Stimulated activated CD8-positive, alpha-beta memory T cell treated with anti-CD3 and anti-CD28 coated beads, Interleukin-4, amount 100 ng/mL, for 4 hours (primary cell): ENCODE data around the gene VPS51.

Source experiments
- DNase-seq, 2 donors: peaks; one replicate each; pipeline ENCODE4 v3.0.0-alpha.2; 2020; ENCODE audit warnings: low read depth in 2 of 2, low spot score in 1 of 2

VPS51 gene

DNA sequence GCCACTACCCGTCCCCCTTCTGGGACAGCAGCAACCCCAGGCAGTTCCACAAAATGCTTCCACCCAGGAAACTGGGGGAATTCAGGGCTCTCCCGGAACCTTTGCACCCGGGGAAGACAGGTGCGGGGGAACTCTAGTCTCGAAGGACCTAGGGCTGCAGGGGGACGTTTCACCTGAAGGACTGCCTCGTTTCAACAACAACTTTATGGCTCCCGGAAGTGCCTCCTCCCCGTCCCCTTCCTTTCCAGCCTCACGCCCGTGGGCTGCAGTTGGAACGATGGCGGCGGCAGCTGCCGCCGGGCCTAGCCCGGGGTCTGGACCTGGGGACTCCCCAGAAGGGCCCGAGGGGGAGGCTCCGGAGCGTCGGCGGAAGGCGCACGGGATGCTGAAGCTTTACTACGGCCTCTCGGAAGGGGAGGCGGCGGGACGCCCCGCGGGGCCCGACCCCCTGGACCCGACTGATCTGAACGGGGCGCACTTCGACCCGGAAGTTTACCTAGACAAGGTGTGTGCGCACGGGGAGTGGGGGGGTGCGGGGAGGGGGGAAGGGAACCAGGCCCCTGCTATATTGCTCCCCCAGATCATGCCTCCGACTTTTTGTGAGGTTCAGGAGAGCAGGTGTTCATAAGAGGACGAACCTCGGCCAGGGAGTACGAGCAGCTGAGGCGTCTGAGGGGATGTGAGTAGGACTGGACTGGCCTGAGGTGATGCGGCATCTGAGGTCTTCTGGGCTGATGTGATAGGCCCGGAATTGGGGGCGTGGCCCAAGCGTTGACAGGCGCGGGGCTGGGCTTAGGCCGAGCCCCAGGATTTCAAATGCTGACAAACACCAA lies at the start of gene VPS51:
TSS of gene VPS51 (plus strand) at position 241 of the 833 bp plus-strand sequence. CDS start at position 278, 37 bp downstream.
- peak; percentile 66 for DNase-seq

DNA sequence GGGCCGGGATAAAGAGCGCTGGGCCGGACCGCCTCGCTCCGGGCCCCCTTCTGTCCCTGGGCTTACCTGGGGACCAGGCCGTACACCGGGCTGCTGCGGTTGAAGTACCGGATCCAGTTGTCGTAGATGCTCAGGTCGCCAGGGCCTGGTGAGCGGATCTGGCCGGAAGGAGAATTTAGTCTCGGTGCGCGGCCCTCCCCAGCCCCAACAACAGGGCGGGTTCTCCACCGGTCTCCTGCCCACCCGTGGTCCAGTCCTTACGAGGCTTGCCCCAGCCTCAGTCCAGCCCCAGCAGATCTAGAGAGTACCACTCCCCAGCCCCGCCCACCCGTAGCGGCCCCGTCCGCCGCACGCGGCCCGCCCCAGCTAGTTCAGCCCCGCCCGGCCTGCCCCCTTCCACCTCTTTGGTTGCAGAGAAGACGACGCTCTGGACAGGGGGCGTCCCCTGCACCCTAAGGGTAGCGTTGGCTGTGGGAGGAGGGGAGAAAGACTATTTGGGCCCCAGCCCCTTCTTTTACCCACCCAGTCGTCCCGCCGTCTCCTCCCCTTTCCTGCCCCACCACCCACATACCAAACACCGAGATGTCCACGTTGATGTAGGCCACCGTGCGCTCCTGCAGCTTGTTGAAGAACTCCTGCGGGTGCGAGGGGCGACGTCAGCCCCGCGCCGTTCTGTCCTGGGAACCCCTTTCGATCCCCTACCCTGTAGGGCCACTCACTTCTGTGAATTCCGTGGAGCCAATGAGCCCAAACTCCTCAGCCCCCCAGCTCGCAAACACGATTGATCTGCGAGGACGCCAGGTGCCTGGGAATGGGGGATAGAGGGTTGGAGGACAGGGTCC lies 48.2 kb upstream of the VPS51 start:
- DNase-seq: no peak

DNA sequence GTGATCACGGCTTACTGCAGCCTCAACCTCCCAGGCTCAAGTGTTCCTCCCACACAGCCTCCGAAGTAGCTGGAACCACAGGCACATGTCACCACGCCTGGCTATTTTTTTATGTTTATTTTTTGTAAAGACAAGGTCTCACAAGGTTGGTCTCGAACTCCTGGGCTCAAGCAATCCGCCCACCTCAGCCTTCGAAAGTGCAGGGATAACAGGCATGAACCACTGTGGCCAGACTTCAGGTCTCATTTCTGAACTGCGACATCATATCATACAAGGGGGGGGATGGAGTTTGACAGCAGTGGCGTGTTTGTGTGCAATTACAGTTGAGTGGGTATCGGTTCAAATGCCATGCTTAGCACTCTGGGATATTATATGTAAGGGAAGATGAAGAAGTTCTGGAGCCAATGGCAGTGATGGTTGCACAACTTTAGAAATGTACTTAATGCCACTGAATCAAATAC lies 44.6 kb upstream of the VPS51 start:
- DNase-seq: no peak

DNA sequence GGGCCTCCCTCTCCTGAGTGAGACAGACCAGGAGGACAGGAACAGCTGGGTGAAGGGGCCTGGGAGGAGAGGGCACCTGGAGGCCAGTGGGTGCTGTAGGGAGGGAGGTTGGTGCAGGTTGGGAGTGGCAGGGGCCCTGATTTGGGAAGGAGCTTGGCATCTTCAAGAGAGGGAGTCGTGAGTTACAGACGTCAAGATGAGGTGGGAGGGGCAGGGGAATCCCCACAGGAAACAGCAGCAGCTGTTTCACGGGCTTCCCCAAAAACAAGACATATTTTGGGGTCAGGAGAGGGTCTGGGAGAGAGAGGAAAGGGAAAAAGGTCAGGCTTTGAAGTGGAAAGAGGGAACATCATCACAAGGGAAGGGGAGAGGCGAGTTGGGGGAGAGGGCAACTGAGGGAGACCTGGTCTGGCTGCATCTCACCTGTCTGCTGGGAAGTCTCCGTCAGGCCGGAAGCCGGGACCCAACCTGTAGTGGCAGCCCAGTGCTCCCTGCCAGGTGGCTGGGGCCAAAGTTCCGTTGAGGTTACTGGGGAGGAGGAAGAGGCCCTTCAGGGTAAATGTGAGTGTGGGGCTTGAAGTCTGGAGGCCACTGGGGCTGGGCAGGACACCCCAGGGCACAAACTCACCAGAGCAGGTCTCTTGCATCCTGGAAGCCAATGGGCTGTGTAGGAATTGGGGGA lies 42.0 kb upstream of the VPS51 start:
- DNase-seq: no peak

DNA sequence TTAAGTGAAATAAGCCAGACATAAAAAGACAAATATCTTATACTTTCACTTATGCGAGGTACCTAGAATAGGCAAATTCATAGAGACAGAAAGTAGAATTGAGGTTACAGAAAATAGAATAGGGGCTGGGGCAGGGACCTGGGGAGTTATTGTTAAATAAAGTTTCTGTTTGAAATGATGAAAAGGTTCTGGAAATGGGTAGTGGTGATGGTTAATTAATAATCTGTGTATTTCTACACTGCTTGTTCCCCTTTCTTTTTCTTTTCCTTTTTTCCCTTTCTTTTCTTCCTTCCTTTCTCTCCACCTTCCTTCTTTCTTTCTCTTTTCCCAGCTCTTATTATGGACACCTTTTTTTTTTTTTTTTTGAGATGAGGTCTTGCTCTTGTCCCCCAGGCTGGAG lies 40.5 kb upstream of the VPS51 start:
- DNase-seq: no peak

DNA sequence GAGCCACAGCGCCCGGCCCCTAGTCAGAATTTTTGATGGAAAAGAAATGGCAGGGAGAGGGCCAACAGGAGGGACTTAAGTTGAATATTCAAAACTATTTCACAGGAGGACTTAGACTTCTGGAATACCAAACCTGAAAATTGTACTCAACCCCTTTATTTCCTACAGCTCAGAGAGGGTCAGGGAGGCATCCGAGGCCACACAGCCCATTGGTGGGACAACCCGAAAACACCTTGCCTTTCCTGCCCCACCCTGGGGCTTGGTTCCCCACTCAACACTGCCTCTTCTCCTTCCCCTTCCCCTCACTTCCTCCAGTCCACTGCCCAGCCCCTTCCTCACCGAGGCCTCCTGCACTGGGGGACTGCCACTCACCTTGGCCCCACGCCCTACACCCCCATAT lies 39.0 kb upstream of the VPS51 start:
- no peak for DNase-seq

DNA sequence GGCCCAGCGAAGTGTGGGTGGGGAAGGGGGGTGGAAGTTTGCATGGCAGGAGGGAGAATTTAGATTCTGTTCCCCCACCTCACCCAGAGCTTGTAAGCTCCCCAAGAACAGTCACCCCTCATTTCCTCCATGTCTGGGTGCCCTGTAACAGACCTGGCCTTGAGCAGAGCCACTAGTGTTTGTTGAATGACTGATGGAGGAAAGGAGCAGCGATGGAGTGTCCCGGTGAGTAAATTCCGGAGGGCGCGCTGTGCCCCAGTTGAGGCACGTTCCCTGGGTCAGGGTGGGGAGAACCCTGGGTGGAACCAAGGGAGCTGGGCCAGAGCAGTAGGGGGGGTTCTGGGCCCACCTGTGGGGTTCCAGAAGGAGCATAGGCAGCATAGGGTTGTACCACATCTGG lies 38.5 kb upstream of the VPS51 start:
- no peak for DNase-seq

DNA sequence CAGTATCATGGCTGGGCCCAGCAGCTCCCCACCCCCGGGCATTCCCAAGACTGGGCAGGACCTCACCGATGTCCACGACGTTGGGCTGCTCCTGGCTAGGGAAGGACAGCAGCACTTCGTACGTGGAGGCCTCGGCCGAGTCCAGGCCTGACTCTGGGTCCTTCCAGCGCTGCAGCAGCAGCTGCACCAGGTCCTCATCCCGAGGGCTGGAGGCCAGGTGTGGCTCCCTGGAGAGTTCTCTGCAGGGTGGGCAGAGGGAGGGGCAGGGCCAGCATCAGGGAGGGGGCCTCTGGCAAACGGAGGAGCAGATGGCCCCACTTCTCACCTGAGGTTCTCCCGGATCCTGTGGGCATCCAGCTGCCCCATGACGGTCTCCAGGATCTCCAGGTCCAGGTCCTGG lies 38.0 kb upstream of the VPS51 start:
- DNase-seq: no peak

DNA sequence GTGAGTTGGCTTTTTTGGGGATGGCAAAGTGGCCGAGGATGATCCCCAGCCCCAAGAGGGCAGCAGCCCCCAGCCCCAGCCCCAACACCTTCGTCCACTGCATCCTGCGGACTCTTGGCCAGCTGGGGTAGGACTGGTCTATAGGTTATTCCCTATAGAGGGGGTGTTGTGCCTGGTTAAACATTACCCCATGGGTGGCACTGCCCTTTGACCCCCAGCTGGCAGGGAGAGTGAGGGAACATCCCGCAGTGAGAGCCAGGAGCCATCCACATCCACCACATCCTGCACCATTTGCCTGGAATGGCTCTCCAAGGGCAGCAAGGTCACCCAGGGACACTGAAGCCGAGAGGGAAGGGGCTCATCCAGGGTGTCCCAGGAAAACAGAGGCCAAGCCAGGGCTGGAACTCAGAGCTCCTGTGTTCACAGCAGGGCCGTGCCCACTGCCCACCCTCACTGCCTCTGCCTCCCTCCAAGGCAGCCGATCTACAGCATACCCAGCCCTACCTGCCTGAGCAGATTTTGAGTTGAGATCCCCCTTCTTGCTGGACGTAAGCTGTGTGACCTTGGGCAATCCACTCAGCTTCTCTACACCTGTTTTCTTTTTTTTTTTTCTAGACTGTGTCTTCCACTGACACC lies 37.5 kb upstream of the VPS51 start, which contains the start of gene NAALADL1:
TSS of gene NAALADL1 (minus strand) at position 135 of the 636 bp plus-strand sequence. CDS start at position 103, 32 bp downstream.
- no peak for DNase-seq

DNA sequence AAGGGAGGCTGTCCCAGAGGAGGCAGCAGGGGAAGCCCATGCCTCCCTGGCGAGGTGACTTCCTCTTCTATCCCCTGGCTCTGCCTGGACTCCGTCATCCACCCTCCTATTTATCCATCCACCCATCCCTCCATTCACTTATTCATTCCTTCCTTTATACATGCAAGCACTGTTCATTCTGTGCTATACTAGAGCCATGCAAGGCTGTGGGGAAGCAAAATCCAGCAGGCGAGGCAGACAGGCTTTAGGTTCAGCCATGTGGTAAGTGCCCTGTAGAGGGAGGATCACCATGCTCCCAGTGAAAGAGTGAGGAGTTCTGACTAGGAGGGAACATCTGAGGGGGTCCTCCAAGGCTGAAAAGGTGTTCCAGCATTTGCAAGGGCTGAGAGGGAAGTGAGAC lies 36.5 kb upstream of the VPS51 start:
- no peak for DNase-seq

DNA sequence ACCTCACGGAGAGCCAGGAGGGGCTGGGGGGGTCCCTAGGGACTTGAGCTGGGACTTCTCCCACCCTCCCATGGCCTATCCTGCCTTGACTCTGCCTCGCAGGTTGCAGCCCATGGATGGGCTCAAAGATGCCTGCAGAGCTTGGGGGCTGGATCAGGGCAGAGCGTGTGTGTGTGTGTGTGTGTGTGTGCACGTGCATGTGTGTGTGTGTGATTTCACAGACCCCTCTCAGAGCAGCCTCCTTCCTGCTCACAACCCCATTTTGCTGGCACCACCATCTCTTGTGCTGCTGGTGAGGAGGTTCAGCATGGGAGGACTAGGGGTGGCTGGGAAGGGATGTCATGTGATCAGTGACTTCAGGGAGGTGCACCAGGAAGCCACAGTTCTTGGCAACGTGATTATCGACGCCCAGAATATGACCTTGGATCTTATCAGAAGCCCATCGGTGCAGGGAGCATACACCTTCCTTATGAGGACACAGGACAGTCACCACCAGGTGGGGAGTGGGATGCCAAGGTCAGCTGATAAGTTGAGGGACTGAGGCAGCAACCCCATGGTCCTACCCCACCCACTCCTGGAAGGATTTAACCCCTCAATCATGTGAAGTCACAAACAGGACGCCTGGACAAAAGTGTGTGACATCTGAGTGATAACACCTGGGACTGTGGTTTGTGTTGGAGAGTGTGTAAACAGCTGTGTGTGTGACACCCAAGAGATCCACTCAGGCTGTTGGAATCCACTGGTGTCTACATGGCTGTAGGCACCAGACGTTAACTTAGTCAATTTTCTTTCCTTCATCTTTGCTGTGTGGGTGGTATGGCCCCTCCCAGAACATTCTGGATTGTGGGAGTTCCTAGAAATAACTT lies 35.8 kb upstream of the VPS51 start:
- DNase-seq: no peak

DNA sequence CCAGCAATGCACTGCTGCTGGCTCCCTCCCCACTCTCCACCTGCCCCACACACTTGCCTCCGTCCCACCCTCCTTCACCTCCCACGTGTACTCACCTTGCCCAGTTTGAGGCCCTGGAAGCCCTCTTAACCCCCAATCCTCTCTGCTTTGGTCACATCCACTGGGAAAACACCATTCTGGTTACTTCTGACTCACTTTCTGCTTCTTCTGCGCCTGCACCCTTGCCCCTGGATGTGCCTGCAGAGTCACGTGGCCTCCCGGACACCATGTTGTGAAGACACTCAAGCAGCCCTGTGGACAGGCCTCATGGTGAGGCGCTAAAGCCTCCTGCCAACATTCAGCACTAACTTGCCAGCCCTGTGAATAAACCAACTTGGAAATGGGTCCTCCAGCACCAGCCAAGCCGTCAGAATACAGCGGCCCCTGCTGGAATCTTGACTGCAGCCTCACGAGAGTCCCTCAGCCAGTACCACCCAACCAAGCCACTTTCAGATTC lies 35.1 kb upstream of the VPS51 start:
- DNase-seq: no peak

DNA sequence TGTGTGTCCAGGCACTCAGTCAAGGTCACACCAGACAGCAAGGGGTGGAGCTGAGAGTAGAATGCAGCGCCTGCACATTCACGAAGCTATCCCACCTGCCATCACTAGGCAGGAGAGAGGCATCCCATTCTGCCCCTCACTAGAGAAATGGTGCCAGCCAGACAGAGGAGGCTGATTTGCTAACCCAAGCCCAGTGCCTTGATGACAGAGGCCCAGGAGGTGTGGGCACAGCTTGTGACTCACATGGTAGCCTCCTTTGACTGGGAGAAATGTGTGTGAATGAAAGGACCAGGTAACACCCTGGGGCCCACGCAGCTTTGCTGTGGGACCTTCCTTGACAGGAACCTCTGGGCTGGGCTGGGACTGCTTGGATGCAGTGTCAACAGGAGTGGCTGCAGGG lies 32.5 kb upstream of the VPS51 start:
- DNase-seq: no peak

DNA sequence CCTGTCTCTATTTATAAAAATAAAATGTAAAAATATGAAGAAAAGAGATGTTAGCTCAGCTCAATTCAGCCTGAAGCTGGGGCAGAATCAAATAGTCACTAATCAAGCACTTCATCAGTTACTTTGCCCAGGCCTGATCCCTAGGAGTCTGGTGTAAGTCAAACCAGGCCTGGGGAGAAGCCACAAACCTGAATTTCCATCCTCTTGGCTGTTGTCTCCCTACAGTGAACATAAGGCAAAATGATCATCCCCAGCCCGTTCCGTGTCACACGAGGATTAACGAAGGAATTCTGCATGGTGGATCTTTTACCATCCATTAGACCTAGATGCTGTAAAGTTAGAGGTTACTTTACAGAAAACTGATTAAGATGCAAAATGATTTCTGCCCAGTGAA lies 31.2 kb upstream of the VPS51 start:
- no peak for DNase-seq

DNA sequence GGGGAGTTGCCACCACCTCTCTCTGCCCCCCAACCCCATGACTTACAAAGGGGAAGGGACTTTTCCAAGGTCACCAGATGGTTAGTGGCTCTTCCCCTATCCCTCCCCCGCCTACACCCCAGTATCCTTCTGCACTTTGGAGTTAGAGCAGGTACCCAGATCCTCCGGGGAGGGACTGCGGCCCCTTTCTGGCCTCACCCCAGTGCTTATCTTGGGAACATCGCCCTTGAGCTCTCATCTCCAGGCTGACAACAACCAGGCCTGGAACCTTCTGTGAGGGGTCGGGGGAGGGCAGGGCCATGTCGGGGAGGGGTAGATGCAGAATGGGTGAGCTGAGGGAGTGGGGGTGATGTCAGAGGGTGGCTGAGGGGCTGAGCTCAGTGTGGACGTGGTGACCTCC lies 30.2 kb upstream of the VPS51 start:
- DNase-seq: no peak

DNA sequence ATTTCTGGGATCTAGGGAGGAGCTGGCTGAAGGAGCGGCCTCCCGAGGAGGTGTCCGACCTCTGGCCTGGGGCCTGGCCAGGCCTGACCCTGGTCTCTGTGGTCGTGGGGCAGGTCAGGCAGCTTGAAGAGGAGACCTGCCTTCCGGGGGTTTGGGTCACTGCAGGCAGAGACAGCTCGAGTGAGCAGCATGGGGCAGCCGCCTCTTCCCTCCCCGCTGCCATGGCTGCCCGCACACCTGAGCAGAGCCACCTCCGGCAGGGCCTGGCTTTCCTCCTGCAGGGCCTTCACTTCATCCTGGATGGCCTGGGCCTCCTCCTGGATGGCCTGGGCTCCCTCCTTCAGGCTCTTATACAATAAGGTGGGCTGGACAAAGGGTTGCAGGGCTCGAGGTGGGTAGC lies 29.7 kb upstream of the VPS51 start:
- no peak for DNase-seq

DNA sequence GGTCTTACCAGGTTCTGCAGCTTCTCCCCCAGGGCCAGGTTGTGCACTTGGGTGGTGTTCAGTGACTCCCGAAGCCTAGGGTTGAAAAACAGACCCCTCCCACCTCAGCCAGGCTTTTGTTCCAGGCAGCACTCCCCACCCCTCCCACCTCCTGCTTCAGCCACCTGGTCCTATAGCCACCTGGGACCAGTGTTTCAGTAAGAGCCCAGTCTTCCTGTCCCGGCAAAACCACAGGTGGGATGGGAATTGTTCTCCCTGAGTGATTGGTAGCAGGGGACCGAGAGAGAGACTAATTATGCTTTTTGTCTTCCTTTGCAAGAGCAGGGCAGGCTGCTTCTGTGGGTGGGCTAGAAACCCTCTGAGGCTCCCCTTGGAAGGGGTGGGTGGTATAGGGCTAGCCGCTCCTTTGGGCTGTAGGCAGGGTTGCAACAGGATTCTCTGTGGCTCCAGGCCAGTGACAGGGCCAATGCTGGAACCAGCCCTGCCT lies 29.2 kb upstream of the VPS51 start:
- DNase-seq: no peak

DNA sequence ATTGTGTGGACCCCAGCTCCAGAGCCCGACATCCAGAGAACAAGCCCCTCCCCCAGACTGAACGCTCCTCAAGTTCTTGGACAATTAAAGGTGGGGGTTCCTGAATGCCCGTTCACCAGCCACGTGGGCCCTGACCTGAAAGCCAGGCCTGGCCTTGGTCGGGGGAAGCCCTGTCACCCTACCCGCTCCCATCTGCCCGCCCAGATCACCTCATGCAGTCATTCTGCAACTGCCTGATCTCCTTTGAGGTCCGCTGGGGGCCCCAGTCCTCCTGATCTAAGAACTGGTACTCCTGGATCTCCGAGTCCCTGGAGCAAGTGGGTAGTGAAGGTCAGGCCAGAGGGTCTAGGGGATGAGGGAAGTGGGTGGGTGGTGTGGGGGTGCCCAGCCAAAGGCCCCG lies 28.6 kb upstream of the VPS51 start:
- no peak for DNase-seq

DNA sequence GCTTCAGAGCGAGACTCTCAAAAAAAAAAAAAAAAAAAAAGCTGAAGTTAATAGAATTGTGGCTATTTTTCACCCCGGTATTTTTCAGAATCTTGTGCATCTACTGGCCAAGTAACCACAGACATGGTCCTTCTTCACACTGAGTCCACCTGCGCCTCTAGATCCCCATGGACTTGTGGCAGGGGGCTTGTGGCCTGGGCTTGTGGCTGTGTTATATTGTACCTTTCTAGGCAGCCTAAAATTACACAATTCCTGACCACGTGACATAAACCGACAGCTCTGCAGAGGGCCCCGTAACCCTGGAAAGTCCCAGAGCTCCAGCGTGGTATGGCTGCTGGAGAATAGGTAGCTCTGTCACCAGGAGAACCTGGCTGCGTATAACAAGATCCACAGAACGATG lies 26.8 kb upstream of the VPS51 start:
- no peak for DNase-seq
